T-helper 17 cell (primary cell): ENCODE data around the gene ZNF737. TPM values are rescaled to one million over a fixed set of nuclear protein-coding genes. Genes with fewer than 3 reads are reported as not detected.
"Not testable (repeated sequence)": the region's sequence is repeated elsewhere in the genome, so short reads cannot be mapped to it uniquely, and the experiment has no call there.

ENCODE experiments used
- ATAC-seq: fragments of 150-1000 bp; cut with Tn5 transposase; 2 replicates; pipeline ENCODE4 v1.10.0; 2021; ENCODE audit warnings: mild to moderate bottlenecking, moderate library complexity
- DNase-seq, 3 donors: peaks; one replicate each; pipeline versions ENCODE4 v3.0.0 to v3.0.0-alpha.2; 2020 to 2021
- H3K9me3 ChIP-seq: one replicate; pipeline ENCODE4 v1.7.0; 2013; ENCODE audit warnings: low read length, mild to moderate bottlenecking; ENCODE audit not compliant: control insufficient read depth, poor library complexity, severe bottlenecking
- H3K27ac Mint-ChIP-seq: one replicate; pipeline ENCODE4 v1.8.0; 2022; ENCODE audit warnings: mild to moderate bottlenecking, moderate library complexity, mixed read lengths
- H3K27me3 Mint-ChIP-seq: one replicate; pipeline ENCODE4 v1.8.0; 2022; ENCODE audit warnings: mixed read lengths
- H3K36me3 Mint-ChIP-seq: one replicate; pipeline ENCODE4 v1.8.0; 2022; ENCODE audit warnings: low read depth, mixed read lengths
- H3K4me1 Mint-ChIP-seq: one replicate; pipeline ENCODE4 v1.8.0; 2022; ENCODE audit warnings: mild to moderate bottlenecking, mixed read lengths
- H3K4me3 Mint-ChIP-seq: one replicate; pipeline ENCODE4 v1.8.0; 2022; ENCODE audit warnings: mild to moderate bottlenecking, moderate library complexity, mixed read lengths
- total RNA-seq, 4 donors: library from RNA in 2 of 4; stranded (reverse) in 2 of 4; gene quantifications; one replicate each; pipeline ENCODE4 v1.2.3 and lab custom pipeline; 2022 to 2026

Gene ZNF737
- total RNA-seq (10 to 100 TPM in 1 of 2 donors, 1 to 10 TPM in 1; 8.2 to 17.4 TPM), total RNA-seq (lab: John Stamatoyannopoulos, UW) (32.6 to 43.9 reads per million in 2 donors)

DNA sequence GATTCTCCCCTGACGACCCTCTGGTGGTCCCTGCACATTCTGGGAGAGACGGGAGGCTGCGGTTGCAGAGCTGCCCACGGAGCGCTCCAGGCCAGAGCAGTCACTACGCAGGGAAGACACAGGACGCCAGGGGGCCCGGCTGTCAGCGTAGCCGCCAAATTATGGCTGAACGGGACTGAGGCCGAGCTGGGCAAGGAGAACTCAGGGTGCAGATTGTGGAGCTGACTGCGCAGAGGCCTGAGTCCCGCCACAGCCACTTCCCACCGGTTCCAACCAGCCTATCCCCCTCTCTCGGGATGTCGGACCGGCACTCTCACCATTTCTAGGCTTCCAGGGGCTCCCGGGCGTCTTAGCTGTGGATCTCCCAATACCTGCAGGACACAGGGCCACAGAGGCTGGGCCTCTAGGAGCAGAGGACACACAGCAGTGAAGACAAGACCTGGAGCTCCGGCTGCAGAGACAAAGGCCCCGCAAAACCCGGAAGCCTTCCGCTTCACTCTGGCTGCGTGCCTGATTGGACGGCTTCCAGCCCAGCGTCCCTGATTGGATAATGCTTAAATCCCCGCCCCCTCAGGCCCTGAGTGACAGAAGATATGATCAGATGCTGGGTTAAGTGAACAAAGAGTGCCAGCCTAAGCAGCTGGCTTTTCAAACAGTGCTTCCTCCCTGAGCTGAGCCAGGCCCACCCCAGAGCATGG lies at the start of gene ZNF737:
Gene ZNF737, minus strand, starts transcription at position 461 of the 698 bp plus-strand sequence. Its CDS starts 141 bp downstream, at position 320.
- Mint-ChIP-seq H3K27ac (peak within 1 kb of the TSS; percentile 99), H3K36me3 (peaks cover 13% of the 10 kb centered on the region), H3K4me3 (peak within 1 kb of the TSS; percentile 99), H3K27me3 (no peaks in the 10 kb centered on the region), H3K4me1 (peaks cover 6% of the 10 kb centered on the region)
- H3K9me3 ChIP-seq = peaks cover 8% of the 10 kb centered on the region
- ATAC-seq = peak; percentile 96
- peak; percentile 75 to 87 (median 80) for DNase-seq

DNA sequence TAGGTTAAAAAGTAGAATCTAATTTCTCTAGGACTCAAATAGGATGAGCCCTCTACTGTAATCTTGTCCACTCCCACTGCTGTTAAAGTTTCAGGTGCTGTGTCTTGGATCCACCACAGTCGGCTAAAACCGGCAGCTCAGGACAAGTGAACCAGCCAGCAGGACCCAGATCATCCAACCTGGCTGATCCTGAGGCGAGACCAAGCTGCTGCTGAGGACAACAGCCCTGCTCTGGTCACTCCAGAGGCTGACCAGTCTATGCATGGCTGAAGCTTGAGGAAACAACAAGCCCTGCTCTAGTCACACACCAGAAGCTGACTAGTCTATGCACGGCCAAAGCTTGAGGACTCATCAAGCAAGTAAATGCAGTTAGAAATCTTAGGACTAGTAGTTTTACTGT lies 49.4 kb upstream of the ZNF737 start:
- not testable (repeated sequence) for H3K27ac Mint-ChIP-seq, H3K4me3 Mint-ChIP-seq, H3K27me3 Mint-ChIP-seq, H3K9me3 ChIP-seq, ATAC-seq, H3K36me3 Mint-ChIP-seq, DNase-seq, H3K4me1 Mint-ChIP-seq

DNA sequence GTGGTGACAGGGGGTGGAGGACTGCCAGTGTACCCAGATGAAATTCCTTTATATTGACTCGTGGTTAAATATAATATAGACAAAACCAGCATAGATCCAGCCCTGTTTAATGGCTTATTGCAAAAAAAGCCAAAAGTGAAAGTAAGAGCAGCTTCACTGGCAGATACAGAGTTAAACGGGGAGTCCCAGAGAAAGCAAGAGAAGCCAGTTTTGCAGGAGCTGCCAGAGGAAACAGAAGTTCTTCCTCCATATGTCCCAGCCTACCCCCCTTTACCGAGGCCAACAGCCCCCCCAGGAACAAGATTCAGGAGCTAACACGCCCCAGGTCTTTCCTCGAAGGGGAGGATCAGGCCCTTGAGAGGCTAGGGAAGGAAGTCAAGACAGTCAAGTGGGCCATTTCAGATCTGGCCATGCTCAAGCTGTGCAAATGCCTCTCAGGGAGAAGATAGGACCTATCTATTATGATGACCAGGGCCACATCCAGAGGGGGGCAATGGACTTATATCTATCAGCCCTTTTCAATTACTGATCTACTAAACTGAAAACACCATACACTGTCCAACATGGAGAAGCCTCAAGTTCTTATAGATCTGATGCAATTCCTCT lies 47.2 kb upstream of the ZNF737 start:
- H3K4me1 Mint-ChIP-seq = no peaks in the 10 kb centered on the region
- H3K27ac Mint-ChIP-seq = no peak overlapping the region
- no peak overlapping the region for H3K4me3 Mint-ChIP-seq
- no peaks in the 10 kb centered on the region for H3K36me3 Mint-ChIP-seq
- no peaks in the 10 kb centered on the region for H3K27me3 Mint-ChIP-seq
- ATAC-seq (no peak), DNase-seq (no peak)
- H3K9me3 ChIP-seq = peaks cover 4% of the 10 kb centered on the region

DNA sequence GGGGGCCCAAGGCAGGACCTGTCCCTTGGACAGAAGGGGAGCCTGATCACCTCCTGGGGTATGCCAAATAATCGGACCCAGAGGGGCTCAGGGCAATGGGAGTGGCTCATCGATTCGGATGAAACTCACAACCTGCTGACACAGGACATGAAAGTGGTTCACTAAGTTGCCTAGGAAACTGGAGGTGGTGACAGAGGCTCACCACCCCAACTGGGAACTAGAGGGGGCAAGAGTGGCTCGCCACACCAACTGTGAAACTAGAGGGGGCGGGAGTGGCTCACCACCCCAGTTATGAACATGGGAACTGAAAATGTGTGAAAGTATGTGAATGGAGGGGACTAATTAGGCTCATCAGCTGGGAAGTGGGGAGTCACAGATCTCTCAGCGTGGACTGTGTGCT lies 46.3 kb upstream of the ZNF737 start:
- no peak for DNase-seq
- H3K36me3 Mint-ChIP-seq = no peaks in the 10 kb centered on the region
- peaks cover 4% of the 10 kb centered on the region for H3K9me3 ChIP-seq
- no peaks in the 10 kb centered on the region for H3K4me1 Mint-ChIP-seq
- no peak overlapping the region for H3K27ac Mint-ChIP-seq
- no peak overlapping the region for H3K4me3 Mint-ChIP-seq
- no peak for ATAC-seq
- H3K27me3 Mint-ChIP-seq = no peaks in the 10 kb centered on the region

DNA sequence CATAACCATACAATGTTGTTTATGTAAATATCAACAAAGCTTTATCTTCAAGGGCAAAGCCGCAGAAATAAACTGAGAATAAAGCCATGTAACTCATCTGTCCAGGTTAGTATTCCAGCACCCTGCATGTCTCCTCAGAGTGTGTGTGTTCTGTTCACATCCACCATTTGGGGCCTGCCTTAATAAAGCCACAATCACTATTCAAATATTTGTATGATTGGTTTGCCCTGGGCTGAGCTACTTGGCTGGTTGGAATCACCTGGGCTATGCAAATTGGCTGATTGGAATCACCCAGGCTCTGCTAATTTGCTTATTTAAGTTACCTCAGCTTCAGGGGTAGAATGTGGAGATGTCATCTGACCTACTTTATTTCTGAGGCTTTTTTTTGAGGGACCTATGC lies 42.4 kb upstream of the ZNF737 start:
- no peaks in the 10 kb centered on the region for H3K4me1 Mint-ChIP-seq
- no peaks in the 10 kb centered on the region for H3K36me3 Mint-ChIP-seq
- no peak overlapping the region for H3K4me3 Mint-ChIP-seq
- no peak overlapping the region for H3K27ac Mint-ChIP-seq
- no peaks in the 10 kb centered on the region for H3K9me3 ChIP-seq
- ATAC-seq = no peak
- no peak for DNase-seq
- no peaks in the 10 kb centered on the region for H3K27me3 Mint-ChIP-seq

DNA sequence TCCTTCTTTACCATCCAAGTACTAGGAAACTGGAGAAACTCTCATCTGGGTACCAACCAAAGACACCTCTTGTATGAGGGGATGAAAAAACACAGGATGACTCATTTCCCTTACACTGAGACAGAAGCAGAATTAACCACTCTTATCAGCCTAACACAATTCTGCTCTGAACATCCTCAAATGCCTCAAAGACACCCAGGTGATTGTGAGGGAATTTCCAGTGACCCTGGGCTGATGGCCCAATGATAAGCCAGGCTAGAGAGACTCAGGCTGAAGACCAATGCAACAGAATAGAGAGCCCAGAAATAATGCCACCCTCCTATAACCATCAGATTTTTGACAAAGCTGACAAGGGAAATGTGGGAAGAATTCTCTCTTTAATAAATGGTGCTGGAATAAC lies 7.0 kb downstream of the ZNF737 start:
- Mint-ChIP-seq H3K27me3 (no peaks in the 10 kb centered on the region), H3K4me1 (no peaks in the 10 kb centered on the region), H3K36me3 (peaks cover 16% of the 10 kb centered on the region), H3K4me3 (no peak overlapping the region), H3K27ac (no peak overlapping the region)
- peaks cover 41% of the 10 kb centered on the region for H3K9me3 ChIP-seq
- DNase-seq (no peak), ATAC-seq (no peak)

DNA sequence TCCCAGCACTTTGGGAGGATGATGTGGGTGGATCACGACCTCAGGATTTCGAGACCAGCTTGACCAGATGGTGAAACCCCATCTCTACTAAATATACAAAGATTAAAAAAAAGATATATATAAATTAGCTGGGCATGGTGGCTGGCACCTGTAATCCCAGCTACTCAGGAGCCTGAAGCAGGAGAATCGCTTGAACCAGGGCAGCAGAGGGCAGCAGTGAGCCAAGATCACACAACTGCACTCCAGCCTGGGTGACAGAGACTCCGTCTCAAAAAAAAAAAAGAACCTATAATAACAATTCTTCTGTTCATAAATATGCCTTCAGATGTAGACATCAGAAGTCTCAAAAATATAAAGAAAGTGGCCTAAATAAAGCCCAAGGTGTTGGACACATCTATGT lies 7.6 kb downstream of the ZNF737 start:
- H3K27ac Mint-ChIP-seq = no peak overlapping the region
- no peak for DNase-seq
- H3K4me1 Mint-ChIP-seq = no peaks in the 10 kb centered on the region
- H3K36me3 Mint-ChIP-seq = peaks cover 17% of the 10 kb centered on the region
- H3K27me3 Mint-ChIP-seq = no peaks in the 10 kb centered on the region
- no peak for ATAC-seq
- H3K4me3 Mint-ChIP-seq = no peak overlapping the region
- peaks cover 41% of the 10 kb centered on the region for H3K9me3 ChIP-seq

DNA sequence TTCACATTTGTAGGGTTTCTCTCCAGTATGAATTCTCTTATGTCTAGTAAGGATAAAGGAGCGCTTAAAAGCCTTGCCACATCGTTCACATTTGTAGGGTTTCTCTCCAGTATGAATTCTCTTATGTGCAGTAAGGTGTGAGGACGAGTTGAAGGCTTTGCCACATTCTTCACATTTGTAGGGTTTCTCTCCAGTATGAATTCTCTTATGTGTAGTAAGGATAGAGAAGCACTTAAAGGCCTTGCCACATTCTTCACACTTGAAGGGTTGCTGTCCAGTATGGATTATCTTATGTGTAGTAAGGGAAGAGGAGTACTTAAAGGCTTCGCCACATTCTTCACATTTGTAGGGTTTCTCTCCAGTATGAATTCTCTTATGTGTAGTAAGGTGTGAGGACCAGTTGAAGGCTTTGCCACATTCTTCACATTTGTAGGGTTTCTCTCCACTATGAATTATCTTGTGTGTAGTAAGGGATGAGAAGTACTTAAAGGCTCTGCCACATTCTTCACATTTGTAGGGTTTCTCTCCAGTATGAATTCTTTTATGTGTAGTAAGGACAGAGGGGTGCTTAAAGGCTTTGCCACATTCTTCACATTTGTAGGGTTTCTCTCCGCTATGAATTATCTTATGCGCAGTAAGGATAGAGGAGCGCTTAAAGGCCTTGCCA lies 20.8 kb downstream of the ZNF737 start:
- H3K27ac Mint-ChIP-seq, H3K27me3 Mint-ChIP-seq, DNase-seq, ATAC-seq, H3K4me3 Mint-ChIP-seq, H3K4me1 Mint-ChIP-seq, H3K36me3 Mint-ChIP-seq: not testable (repeated sequence)
- peaks cover 53% of the 10 kb centered on the region for H3K9me3 ChIP-seq

DNA sequence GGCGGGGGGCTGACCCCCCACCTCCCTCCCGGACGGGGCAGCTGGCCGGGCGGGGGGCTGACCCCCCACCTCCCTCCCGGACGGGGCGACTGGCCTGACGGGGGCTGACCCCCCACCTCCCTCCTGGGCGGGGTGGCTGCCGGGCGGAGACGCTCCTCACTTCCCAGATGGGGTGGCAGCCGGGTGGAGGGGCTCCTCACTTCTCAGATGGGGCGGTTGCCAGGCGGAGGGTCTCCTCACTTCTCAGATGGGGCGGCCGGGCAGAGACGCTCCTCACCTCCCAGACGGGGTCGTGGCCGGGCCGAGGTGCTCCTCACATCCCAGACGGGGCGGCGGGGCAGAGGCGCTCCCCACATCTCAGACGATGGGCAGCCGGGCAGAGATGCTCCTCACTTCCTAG lies 35.3 kb downstream of the ZNF737 start:
- H3K36me3 Mint-ChIP-seq, DNase-seq, H3K9me3 ChIP-seq: not testable (repeated sequence)

DNA sequence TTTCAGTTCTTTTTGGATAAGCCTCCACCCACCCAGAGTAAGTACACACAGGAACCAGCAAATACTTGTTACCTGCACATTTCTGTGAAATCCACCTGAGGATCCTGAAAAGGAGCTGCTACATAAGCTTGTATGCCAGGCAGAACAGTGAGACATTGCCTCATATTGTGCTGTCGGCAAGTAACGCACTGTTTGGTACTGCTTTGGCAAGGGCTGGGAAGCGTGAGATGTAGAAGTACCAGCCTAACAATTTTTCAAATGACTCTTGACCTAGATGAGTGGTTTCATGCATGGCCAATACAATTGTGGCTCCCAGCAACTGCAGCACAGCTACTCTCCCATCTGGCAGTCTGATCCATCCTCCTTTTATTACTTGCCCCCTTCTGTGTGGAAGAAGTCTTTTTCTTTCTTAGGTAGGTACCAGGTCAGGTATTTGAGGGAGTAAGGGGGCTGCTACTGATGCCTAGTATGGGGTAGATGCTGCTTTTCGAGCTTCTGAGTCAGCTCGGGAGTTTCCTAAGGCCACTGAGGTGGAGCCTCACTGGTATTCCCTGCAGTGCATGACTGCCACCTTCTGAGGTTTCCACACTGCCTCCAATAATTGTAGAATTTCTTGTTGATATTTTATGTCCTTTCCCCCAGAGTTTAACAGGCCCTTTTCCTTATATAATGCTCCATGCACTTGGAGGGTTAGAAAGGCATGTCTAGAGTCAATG lies 52.2 kb downstream of the ZNF737 start:
- H3K4me1 Mint-ChIP-seq = no peaks in the 10 kb centered on the region
- H3K9me3 ChIP-seq = no peaks in the 10 kb centered on the region
- no peak overlapping the region for H3K27ac Mint-ChIP-seq
- ATAC-seq (no peak), DNase-seq (no peak)
- no peaks in the 10 kb centered on the region for H3K27me3 Mint-ChIP-seq
- H3K36me3 Mint-ChIP-seq = no peaks in the 10 kb centered on the region
- no peak overlapping the region for H3K4me3 Mint-ChIP-seq

More for the DNA sequence above, 35.3 kb downstream of the ZNF737 start:
- not testable (repeated sequence) for ATAC-seq, H3K27me3 Mint-ChIP-seq, H3K4me3 Mint-ChIP-seq, H3K27ac Mint-ChIP-seq, H3K4me1 Mint-ChIP-seq

DNA sequence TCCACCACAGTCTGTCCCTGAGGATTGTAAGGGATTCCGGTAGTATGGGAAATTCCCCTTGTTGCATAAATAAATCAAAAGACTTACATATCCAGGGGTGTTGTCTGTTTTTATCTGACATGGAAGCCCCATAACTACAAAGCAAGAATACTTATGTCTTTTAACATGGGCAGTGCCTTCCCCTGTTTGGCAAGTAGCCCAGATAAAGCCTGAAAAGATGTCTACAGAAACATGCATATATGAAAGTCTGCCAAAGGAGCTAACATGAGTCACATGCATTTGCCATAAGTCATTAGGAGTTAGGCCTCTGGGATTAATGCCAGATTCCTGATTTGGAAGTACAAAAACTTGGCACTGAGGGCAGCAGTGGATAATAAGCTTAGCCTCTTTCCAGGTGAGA lies 62.1 kb downstream of the ZNF737 start:
- Mint-ChIP-seq H3K27me3 (no peaks in the 10 kb centered on the region), H3K36me3 (no peaks in the 10 kb centered on the region), H3K27ac (no peak overlapping the region), H3K4me3 (no peak overlapping the region), H3K4me1 (no peaks in the 10 kb centered on the region)
- ATAC-seq (no peak), DNase-seq (no peak)
- no peaks in the 10 kb centered on the region for H3K9me3 ChIP-seq
